NB4 (cell line): ENCODE data around the gene CASKIN1.

Experiments used
- POLR2A ChIP-seq: IDR thresholded peaks from 2 replicates; pipeline ENCODE4 v1.6.1; 2011; ENCODE audit warnings: mild to moderate bottlenecking; ENCODE audit not compliant: insufficient read length; ENCODE audit errors: extremely low read depth
- TF ChIP-seq, protein P1 (sequence below): IDR thresholded peaks from one replicate; pipeline ENCODE4 v1.5.1; 2012; ENCODE audit warnings: low read depth, low read length

DNA sequence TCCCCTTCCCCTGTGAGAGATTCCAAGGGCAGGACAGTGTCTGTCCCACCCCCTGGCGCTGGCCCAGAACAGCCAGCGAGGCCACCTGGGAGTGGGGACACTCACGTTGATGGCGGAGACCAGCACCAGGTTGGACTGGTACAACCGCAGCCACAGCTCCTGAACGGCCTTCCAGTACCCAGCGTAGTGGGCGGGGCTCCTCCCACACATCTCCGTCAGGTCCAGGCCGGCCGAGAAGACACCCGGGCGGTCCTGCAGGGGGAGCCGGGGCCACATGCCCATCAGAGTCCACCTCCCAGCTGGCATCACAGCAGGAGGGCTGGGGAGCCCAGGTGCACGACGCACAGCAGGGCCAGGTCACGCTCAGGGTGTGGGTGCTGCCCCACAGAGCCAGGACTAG lies 47.9 kb upstream of the CASKIN1 start:
- TF ChIP-seq, protein P1, sequence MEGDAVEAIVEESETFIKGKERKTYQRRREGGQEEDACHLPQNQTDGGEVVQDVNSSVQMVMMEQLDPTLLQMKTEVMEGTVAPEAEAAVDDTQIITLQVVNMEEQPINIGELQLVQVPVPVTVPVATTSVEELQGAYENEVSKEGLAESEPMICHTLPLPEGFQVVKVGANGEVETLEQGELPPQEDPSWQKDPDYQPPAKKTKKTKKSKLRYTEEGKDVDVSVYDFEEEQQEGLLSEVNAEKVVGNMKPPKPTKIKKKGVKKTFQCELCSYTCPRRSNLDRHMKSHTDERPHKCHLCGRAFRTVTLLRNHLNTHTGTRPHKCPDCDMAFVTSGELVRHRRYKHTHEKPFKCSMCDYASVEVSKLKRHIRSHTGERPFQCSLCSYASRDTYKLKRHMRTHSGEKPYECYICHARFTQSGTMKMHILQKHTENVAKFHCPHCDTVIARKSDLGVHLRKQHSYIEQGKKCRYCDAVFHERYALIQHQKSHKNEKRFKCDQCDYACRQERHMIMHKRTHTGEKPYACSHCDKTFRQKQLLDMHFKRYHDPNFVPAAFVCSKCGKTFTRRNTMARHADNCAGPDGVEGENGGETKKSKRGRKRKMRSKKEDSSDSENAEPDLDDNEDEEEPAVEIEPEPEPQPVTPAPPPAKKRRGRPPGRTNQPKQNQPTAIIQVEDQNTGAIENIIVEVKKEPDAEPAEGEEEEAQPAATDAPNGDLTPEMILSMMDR: no peak
- no peak for TF ChIP-seq POLR2A
